HG02623 (cell line): ENCODE results near the gene CLP1.
"Not testable (repeated sequence)": the region's sequence is repeated elsewhere in the genome, so short reads cannot be mapped to it uniquely, and the experiment has no call there.

Source experiments
- ATAC-seq: cut with Tn5 transposase; IDR thresholded peaks from one replicate; pipeline ENCODE4 v1.9.1; 2021; ENCODE audit warnings: moderate library complexity; ENCODE audit not compliant: unreplicated experiment

Gene CLP1

DNA sequence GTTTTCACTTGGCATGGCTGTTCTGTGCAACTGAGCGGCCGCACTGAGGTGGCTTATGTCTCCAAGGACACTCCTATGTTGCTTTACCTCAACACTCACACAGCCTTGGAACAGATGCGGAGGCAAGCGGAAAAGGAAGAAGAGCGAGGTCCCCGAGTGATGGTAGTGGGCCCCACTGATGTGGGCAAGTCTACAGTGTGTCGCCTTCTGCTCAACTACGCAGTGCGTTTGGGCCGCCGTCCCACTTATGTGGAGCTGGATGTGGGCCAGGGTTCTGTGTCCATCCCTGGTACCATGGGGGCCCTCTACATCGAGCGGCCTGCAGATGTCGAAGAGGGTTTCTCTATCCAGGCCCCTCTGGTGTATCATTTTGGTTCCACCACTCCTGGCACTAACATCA, 2.1 kb downstream of the CLP1 start:
- no peak for ATAC-seq

GRCh38 chr11:57662893-57663292, 5.3 kb downstream of the CLP1 start:
- ATAC-seq: no peak

DNA sequence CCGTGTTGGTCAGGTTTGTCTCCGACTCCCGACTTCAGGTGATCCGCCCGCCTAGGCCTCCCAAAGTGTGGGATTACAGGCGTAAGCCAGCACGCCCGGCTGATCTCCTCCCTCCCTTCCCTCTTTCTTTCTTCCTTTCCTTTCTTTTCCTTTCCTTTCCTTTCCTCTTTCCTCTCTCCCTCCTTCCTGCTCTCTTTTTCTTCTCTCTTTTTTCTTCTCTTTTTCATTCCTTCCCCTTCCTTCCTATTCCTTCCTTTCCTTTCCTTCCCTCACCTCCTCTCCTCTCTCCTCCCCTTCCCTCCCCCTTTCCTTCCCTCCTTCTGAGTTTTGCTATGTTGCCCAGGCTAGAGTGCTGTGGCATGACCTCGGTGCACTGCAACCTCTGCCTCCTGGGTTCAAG, 6.4 kb downstream of the CLP1 start:
- no peak for ATAC-seq

DNA sequence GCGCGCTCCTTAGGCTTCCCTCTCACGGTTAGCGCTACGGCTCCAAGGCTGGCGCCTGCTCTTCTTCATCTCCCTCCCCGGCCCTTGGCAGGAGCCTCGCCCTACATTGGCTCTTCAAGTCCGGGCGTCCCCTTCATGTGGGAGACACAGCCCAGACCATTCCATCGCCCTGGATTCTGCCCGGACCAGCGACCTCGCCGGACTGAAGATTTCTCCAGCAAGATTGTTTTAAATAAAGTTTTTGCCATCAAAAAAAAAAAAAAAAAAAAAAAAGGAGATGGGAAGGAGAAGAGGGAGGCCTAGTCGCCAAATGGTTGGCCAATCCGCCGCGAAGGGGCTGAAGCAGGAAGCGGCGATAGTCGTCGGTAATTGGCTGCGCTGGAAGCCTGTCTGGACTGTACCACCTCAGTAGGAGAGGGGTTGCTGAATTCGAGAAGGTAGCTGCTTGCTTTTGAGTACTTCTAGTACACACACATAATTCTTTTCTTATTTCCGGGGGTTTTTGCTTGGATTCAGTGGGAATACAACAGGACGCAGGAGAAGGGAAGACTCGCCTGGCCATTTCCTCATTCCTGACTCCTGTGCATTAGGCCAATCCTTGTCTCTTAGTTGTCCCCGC, 9.7 kb downstream of the CLP1 start:
- peak; percentile 57 for ATAC-seq

DNA sequence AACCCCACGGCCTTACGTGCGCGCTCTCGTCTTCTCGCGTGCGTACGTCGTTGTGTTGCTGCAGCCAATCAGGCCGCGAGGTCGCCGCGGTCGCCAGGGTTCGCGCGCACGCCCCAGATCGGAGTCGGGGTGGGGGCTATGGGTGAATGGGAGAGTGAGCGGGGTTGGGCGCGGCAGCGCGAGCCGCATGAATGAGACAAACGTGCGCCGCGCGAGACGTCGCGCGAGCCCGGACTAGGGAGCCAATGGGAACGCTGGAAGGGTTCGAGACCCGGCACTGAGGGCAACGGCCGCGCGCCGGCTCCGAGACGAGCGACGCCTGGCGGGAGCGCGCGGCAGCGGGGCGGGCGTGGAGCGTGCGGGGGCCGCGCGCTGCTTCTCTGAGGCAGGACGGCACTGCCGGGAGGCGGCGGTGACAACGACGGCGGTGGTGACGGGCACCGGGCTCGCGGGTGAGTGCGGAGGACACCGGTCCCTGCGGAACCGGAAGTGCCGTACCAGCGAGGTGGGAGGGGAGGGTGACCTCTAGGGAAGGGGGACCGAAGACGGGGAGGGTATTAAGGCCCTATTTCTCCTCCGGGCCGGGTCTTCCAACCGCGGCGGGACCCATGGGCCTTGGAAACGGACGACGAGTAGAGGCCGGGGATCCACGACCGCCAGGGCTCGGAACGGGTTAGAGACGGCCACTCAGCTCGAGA, 10.3 kb downstream of the CLP1 start, which contains the start of gene ZDHHC5:
ZDHHC5 (plus strand) TSS at position 379 of the 698 bp plus-strand sequence. CDS start 4,977 bp downstream, outside the sequence.
- peak; percentile 78 for ATAC-seq

GRCh38 chr11:57668434-57668782, 10.8 kb downstream of the CLP1 start:
- peak; percentile 4 for ATAC-seq

DNA sequence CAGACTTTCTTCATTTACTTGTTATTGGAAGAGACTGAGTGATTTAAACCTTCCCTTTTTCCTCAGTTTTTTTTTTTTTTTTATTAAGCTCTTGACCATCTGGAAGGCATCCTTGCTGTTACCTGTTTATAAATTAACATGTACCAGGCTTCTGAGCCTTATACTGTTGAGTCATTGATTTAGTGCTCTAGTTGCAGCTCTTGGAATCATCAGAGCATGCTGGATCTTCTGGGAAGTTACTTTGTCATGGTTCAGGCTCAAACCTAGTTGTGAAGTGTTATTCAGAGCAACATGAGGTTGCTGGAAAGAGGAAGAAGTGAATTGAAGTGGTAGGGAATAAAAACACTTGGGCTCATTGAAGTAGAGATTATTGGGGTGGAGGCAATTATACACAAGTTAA, 16.7 kb downstream of the CLP1 start:
- no peak for ATAC-seq

DNA sequence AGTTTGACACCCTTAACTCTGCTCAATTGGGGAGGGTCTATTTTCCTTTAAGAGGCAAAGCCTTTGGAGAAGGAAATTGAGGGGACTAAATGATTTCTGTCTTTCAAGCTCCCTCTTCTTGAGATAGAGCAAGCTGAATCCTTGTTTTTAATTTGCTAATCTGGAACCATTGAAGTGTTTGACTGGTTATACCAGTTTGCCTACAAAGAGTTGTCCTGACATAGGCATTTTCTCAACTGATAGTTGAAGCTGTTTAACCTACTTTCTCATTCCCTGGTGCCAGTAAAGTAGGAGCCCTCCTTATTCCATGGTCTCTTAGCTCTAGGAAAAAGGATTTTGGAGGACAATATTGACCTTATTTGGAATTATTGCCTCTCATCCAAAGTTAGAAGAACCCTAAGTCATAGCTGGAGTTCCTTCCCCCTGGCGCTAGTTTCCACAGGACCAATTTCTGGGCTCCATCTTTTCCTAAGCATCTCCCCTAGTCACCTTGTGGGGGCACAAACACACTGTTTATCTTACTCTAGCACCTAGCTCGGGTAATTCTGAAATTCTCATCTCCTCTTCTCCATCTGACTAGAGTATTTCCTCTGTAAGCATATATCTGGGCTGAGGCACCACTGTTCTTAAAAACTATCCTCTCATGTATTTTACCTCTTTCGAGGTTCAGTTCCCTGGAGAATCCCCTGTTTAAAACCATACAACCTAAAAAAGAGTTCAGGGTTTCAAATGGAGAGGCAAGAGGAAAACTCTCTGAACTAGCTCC, 17.8 kb downstream of the CLP1 start:
- no peak for ATAC-seq

- ATAC-seq: no peak
These were observed 21.8 kb downstream of the CLP1 start for GRCh38 chr11:57679396-57679795.

DNA sequence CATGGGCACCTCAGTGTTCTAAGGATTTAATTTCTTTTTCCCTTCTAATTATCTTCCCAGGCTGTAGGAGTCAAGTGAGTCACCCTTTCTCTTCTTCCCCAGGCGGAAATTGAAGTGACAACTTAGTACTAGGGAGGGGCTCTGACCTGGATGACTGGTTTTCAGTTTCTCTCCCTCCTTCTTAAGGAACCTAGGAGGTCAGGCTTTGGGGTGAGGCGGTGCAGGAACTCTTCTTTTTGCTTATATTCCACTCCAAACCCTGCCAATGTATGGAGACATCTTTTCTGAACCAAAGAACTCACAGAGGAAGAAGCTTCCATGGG, 23.0 kb downstream of the CLP1 start:
- ATAC-seq: no peak

DNA sequence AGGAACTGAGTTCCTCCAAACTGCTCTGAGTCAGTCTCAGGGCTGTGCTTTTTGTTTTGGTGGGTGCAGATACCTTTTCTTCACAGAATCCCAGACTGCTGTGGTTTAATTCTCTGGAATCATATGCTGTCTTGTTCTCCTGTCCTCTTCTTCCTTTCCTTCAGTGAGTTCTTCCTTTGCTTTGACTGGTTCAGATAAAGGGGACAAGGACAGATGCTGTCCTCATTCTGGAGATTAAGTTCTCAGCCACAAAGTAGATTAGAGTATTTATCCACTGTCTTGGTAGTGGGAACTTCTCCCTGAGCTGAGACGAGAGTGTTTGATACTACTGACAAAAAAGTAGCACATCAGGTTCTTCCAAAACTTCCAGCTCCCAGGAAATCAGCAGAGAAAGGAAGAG, 23.6 kb downstream of the CLP1 start:
- ATAC-seq: no peak

GRCh38 chr11:57690474-57690873, 32.9 kb downstream of the CLP1 start:
- ATAC-seq: not testable (repeated sequence)

DNA sequence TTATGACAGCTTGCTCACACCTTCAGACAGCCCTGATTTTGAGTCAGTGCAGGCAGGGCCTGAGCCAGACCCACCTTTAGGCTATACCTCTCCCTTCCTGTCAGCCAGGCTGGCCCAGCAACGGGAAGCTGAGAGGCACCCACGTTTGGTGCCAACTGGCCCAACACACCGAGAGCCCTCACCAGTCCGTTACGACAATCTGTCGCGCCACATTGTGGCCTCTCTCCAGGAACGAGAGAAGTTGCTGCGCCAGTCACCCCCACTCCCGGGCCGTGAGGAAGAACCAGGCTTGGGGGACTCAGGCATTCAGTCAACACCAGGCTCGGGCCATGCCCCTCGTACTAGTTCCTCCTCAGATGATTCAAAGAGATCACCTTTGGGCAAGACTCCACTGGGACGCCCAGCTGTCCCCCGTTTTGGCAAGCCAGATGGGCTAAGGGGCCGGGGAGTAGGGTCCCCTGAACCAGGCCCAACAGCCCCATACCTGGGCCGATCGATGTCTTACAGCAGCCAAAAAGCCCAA, 41.3 kb downstream of the CLP1 start:
- no peak for ATAC-seq

- ATAC-seq: no peak
These were observed 42.3 kb downstream of the CLP1 start for GRCh38 chr11:57699813-57700212.

DNA sequence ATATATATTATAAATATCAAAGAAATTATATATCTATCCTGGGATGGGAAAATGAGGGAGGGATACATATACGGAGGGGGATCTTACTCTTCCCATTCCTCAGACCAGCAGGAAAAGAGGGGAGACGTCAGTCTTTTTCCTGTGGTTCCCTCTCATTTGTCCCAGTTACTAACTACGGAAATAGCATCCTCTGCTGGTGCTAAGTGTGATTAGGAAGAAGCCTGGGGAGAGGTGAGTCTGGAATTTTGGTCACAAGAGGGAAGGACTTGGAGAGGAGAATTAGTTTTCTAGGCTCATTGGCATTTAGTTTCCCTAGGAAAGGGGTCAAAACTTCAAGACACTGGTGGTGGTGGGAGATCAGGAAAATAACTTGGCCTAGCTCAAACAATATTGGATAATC, 42.9 kb downstream of the CLP1 start:
- no peak for ATAC-seq

GRCh38 chr11:57703341-57703740, 45.8 kb downstream of the CLP1 start:
- ATAC-seq: no peak

GRCh38 chr11:57704932-57705331, 47.4 kb downstream of the CLP1 start:
- no peak for ATAC-seq

DNA sequence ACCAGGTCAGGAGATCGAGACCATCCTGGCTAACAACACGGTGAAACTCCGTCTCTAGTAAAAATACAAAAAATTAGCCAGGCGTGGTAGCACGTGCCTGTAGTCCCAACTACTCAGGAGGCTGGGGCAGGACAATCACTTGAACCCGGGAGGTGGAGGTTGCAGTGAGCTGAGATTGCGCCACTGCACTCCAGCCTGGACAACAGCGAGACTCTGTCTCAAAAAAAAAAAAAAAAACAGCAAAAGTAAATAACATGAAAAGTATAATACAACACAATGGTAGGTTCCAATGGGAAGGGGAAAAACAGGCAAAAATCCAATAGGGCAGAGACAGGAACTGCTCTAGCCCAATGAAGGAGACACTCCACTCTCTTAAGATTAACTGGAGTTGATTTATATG, 47.9 kb downstream of the CLP1 start:
- not testable (repeated sequence) for ATAC-seq

- no peak for ATAC-seq
These were observed 52.3 kb downstream of the CLP1 start for GRCh38 chr11:57709802-57710367.
